ENCODE measurements around the gene HTR3A.

Gene HTR3A

GRCh38 chr11:113937918-113938317 is 37.0 kb upstream of the HTR3A start (continued):
- TF ChIP-seq ZNF335 (tag by site-specific recombination; conservative IDR thresholded peaks at IDR 0.05) (no peak), ZNF692 (tag by site-specific recombination; IDR thresholded peaks at IDR 0.05) (peak; percentile 77), ZSCAN23 (tag by site-specific recombination; IDR thresholded peaks at IDR 0.05) (no peak), OVOL3 (tag by site-specific recombination; IDR thresholded peaks at IDR 0.05) (no peak), ZBTB7A (tag by site-specific recombination; IDR thresholded peaks at IDR 0.05; ENCODE audit: low read depth) (no peak), ZNF629 (tag by site-specific recombination; IDR thresholded peaks at IDR 0.05) (0 out of 2 replicates have a peak, but pooled peaks have one; percentile 18), ZNF394 (tag by site-specific recombination; IDR thresholded peaks at IDR 0.05; ENCODE audit: borderline replicate concordance) (no peak), ZNF571 (tag by site-specific recombination; IDR thresholded peaks at IDR 0.05) (no peak), ZNF146 (tag by site-specific recombination; IDR thresholded peaks at IDR 0.05) (no peak), ZNF768 (tag by site-specific recombination; IDR thresholded peaks at IDR 0.05) (no peak), ZNF280D (tag by site-specific recombination; IDR thresholded peaks at IDR 0.05) (no peak), ZNF362 (tag by site-specific recombination; IDR thresholded peaks at IDR 0.05) (no peak), ZXDB (tag by site-specific recombination; IDR thresholded peaks at IDR 0.05) (no peak)
- TF ChIP-seq, protein P1, sequence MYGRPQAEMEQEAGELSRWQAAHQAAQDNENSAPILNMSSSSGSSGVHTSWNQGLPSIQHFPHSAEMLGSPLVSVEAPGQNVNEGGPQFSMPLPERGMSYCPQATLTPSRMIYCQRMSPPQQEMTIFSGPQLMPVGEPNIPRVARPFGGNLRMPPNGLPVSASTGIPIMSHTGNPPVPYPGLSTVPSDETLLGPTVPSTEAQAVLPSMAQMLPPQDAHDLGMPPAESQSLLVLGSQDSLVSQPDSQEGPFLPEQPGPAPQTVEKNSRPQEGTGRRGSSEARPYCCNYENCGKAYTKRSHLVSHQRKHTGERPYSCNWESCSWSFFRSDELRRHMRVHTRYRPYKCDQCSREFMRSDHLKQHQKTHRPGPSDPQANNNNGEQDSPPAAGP (tag by site-specific recombination; IDR thresholded peaks at IDR 0.05), result no peak

DNA sequence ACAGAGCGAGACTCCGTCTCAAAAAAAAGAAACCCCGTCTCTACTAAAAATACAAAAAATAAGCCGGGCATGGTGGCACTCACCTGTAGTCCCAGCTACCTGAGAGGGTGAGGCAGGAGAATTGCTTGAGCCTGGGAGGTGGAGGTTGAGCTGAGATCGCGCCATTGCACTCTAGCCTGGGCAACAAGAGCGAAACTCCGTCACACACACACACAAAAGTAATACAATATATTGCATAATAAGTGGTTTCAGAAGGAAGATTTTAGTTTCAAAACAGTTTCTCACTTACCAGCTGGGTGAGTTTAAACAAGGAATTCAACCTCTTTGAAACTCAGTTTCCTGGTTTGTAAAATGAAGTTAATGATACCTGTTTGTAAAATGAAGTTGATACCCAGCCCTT is 32.7 kb upstream of the HTR3A start:
- Histone ChIP-seq H3K9me3 (ENCODE audit: control insufficient read depth, insufficient read depth, low read depth, low read length) (no peaks in the 10 kb centered on the region), H3K36me3 (ENCODE audit: control insufficient read depth in 2 of 2, insufficient read depth in 1 of 2, low read length in 2 of 2) (no peaks in the 10 kb centered on the region), H3K4me3 (ENCODE audit: low read depth, low read length) (no peak overlapping the region), H3K27ac (ENCODE audit: extremely low read depth, low read depth, low read length) (no peak overlapping the region), H3K4me1 (ENCODE audit: control insufficient read depth, insufficient read depth, low read length) (no peaks in the 10 kb centered on the region)
- CTCF ChIA-PET, result interaction anchor here (0.5 kb wide), 1 partner anchor 32 kb away, joined by 3 read pairs; no protein-coding TSS in a partner anchor
- POLR2A ChIA-PET, result no interaction called here
- TF ChIP-seq ZNF155 (tag by site-specific recombination; IDR thresholded peaks at IDR 0.05) (no peak), ZNF558 (tag by site-specific recombination; IDR thresholded peaks at IDR 0.05) (no peak), ZNF362 (tag by site-specific recombination; IDR thresholded peaks at IDR 0.05) (no peak), WT1 (tag by site-specific recombination; IDR thresholded peaks at IDR 0.05) (no peak), ZEB2 (tag by site-specific recombination; IDR thresholded peaks at IDR 0.05) (no peak), OVOL3 (tag by site-specific recombination; IDR thresholded peaks at IDR 0.05) (no peak), ZNF701 (tag by site-specific recombination; IDR thresholded peaks at IDR 0.05) (no peak), ZNF18 (tag by site-specific recombination; IDR thresholded peaks at IDR 0.05) (no peak), HOXA7 (CRISPR knock-in tag; IDR thresholded peaks at IDR 0.05; ENCODE audit: borderline replicate concordance) (no peak), ZBTB17 (tag by site-specific recombination; IDR thresholded peaks at IDR 0.05) (no peak), ZNF302 (tag by site-specific recombination; IDR thresholded peaks at IDR 0.05; ENCODE audit: low read depth) (no peak), ZFHX2 (tag by site-specific recombination; conservative IDR thresholded peaks at IDR 0.05) (no peak), ZBTB8A (tag by site-specific recombination; IDR thresholded peaks at IDR 0.05) (no peak), ZNF670 (tag by site-specific recombination; IDR thresholded peaks at IDR 0.05; ENCODE audit: low read depth) (no peak), EGR2 (tag by site-specific recombination; IDR thresholded peaks at IDR 0.05; ENCODE audit: low read depth) (no peak)

Data from HEK293 (cell line).